IMR-90 (cell line): Measurements from ENCODE around the gene BUD23. TPM values are rescaled to one million over a fixed set of nuclear protein-coding genes. Genes with fewer than 3 reads are reported as not detected.
A peak's percentile ranks its signal among the peaks of the same experiment; 100 is the strongest.

Experiments used
- ATAC-seq: fragments of 200-7000 bp; cut with Tn5 transposase; 2 replicates; pipeline ENCODE4 v1.9.1; 2020; ENCODE audit warnings: low read depth, mild to moderate bottlenecking, moderate library complexity
- BruUV-seq: library from RNA; stranded (reverse); fragments of 400-500 nt; replicated peaks from 2 replicates; lab custom pipeline; 2021; lab: Mats Ljungman, UMichigan
- CTCF ChIA-PET: fragments of 300-600 bp; formaldehyde crosslinking; extraction: SDS; loops from one replicate; lab custom pipeline; 2021; ENCODE audit warnings: antibody characterized with exemption; lab: Yijun Ruan, JAX
- POLR2A ChIA-PET: fragments of 300-600 bp; sonication (Branson Sonifier 250); formaldehyde crosslinking; loops from one replicate; lab custom pipeline; 2022; ENCODE audit warnings: antibody characterized with exemption; ENCODE audit not compliant: unreplicated experiment; lab: Charles Lee
- DNase-seq: peaks from one replicate; pipeline ENCODE4 v3.0.0; 2013
- H2AFZ ChIP-seq: replicated peaks from 2 replicates; pipeline ENCODE3; 2013; ENCODE audit warnings: low read length, mild to moderate bottlenecking; ENCODE audit not compliant: poor library complexity
- H2AK5ac ChIP-seq: 2 replicates; pipeline ENCODE4 v1.6.1; 2013; ENCODE audit warnings: low read depth, low read length, inconsistent platforms
- H2AK9ac ChIP-seq: replicated peaks from 2 replicates; pipeline ENCODE3; 2013; ENCODE audit warnings: mild to moderate bottlenecking, low read depth, low read length, moderate library complexity; ENCODE audit not compliant: poor library complexity
- H2BK120ac ChIP-seq: 2 replicates; pipeline ENCODE4 v1.6.1; 2013; ENCODE audit warnings: low read depth, low read length, inconsistent platforms
- H2BK15ac ChIP-seq: 3 replicates; pipeline ENCODE4 v1.6.1; 2013; ENCODE audit warnings: low read depth, low read length, inconsistent platforms
- H2BK20ac ChIP-seq: 2 replicates; pipeline ENCODE4 v1.6.1; 2013; ENCODE audit warnings: low read depth, mild to moderate bottlenecking, inconsistent platforms, low read length, moderate library complexity
- H2BK5ac ChIP-seq: 2 replicates; pipeline ENCODE4 v1.6.1; 2013; ENCODE audit warnings: mild to moderate bottlenecking, low read depth, low read length, inconsistent platforms; ENCODE audit not compliant: poor library complexity, severe bottlenecking
- H3K14ac ChIP-seq: replicated peaks from 2 replicates; pipeline ENCODE4 v1.6.1; 2013; ENCODE audit warnings: low read depth, low read length, inconsistent platforms
- H3K18ac ChIP-seq: 2 replicates; pipeline ENCODE4 v1.6.1; 2013; ENCODE audit warnings: low read depth, low read length, control low read depth
- H3K23ac ChIP-seq: 2 replicates; pipeline ENCODE4 v1.6.1; 2013; ENCODE audit warnings: low read depth, low read length, inconsistent platforms
- H3K27ac ChIP-seq: 2 replicates; pipeline ENCODE4 v1.5.1; 2013; ENCODE audit warnings: mild to moderate bottlenecking, control low read depth, low read length; ENCODE audit not compliant: insufficient read depth
- H3K27me3 ChIP-seq: 2 replicates; pipeline ENCODE4 v1.6.1; 2013; ENCODE audit warnings: low read length; ENCODE audit not compliant: control insufficient read depth, insufficient read depth
- H3K36me3 ChIP-seq: 2 replicates; pipeline ENCODE4 v1.6.1; 2013; ENCODE audit warnings: low read length, mixed read lengths; ENCODE audit not compliant: control insufficient read depth, insufficient read depth
- H3K4ac ChIP-seq: 2 replicates; pipeline ENCODE4 v1.6.1; 2013; ENCODE audit warnings: low read depth, low read length, inconsistent platforms
- H3K4me1 ChIP-seq: 2 replicates; pipeline ENCODE4 v1.6.1; 2013; ENCODE audit warnings: low read length, mixed read lengths; ENCODE audit not compliant: control insufficient read depth, insufficient read depth
- H3K4me2 ChIP-seq: 2 replicates; pipeline ENCODE4 v1.6.1; 2013; ENCODE audit warnings: low read depth, mild to moderate bottlenecking, control low read depth, low read length, moderate library complexity
- H3K4me3 ChIP-seq: 2 replicates; pipeline ENCODE4 v1.5.1; 2013; ENCODE audit warnings: low read depth, mild to moderate bottlenecking, control low read depth, low read length, moderate library complexity; ENCODE audit not compliant: insufficient read depth
- H3K56ac ChIP-seq: 2 replicates; pipeline ENCODE4 v1.6.1; 2013; ENCODE audit warnings: low read length, inconsistent platforms; ENCODE audit not compliant: insufficient read depth; ENCODE audit errors: extremely low read depth
- H3K79me1 ChIP-seq, 2 experiments: 2 replicates each; pipeline ENCODE4 v1.6.1; 2013; ENCODE audit warnings: low read length in 2 of 2, inconsistent platforms in 1 of 2, low read depth in 1 of 2
- H3K9ac ChIP-seq: 2 replicates; pipeline ENCODE4 v1.6.1; 2013; ENCODE audit warnings: low read depth, low read length, control low read depth
- H3K9me1 ChIP-seq: 2 replicates; pipeline ENCODE4 v1.6.1; 2013; ENCODE audit warnings: low read length, inconsistent platforms; ENCODE audit not compliant: insufficient read depth
- H3K9me3 ChIP-seq: 2 replicates; pipeline ENCODE4 v1.6.1; 2013; ENCODE audit warnings: low read length; ENCODE audit not compliant: control insufficient read depth, insufficient read depth
- H4K20me1 ChIP-seq: 2 replicates; pipeline ENCODE4 v1.6.1; 2013; ENCODE audit warnings: low read length, inconsistent platforms; ENCODE audit not compliant: insufficient read depth
- H4K5ac ChIP-seq: 2 replicates; pipeline ENCODE4 v1.6.1; 2013; ENCODE audit warnings: mild to moderate bottlenecking, low read depth, low read length, control low read depth
- H4K8ac ChIP-seq, 2 experiments: 2 replicates each; pipeline ENCODE4 v1.6.1; 2013; ENCODE audit warnings: low read depth in 2 of 2, low read length in 2 of 2, control low read depth in 1 of 2, inconsistent platforms in 1 of 2
- H4K91ac ChIP-seq: 2 replicates; pipeline ENCODE4 v1.6.1; 2013; ENCODE audit warnings: low read depth, low read length, inconsistent platforms; ENCODE audit not compliant: insufficient read depth
- BHLHE40 ChIP-seq: fragments of 150-350 bp; IDR thresholded peaks from 2 replicates; pipeline ENCODE4 v1.6.1; 2016; ENCODE audit warnings: mild to moderate bottlenecking, low read depth, low read length
- CTCF ChIP-seq: conservative IDR thresholded peaks from 2 replicates; pipeline ENCODE4 v1.5.1; 2012; ENCODE audit warnings: mild to moderate bottlenecking, low read depth, low read length, improper control_type of control experiment
- ELK1 ChIP-seq: fragments of 150-350 bp; IDR thresholded peaks from 2 replicates; pipeline ENCODE4 v1.6.1; 2016; ENCODE audit warnings: low read depth, mild to moderate bottlenecking, low read length, moderate library complexity, borderline replicate concordance
- RAD21 ChIP-seq: IDR thresholded peaks from 2 replicates; pipeline ENCODE4 v1.6.1; 2012; ENCODE audit warnings: low read length, improper control_type of control experiment
- SMC3 ChIP-seq: fragments of 150-350 bp; IDR thresholded peaks from 2 replicates; pipeline ENCODE4 v1.6.1; 2016; ENCODE audit warnings: low read depth, mild to moderate bottlenecking, antibody characterized with exemption, low read length, moderate library complexity
- WGBS, 2 experiments: methylation state at CpG; one replicate each; pipeline versions ENCODE4 v1.1.5 to v1.1.7; 2013; ENCODE audit warnings: missing lambda C conversion rate in 2 of 2; ENCODE audit not compliant: insufficient read length in 1 of 2; ENCODE audit errors: extremely low coverage in 2 of 2; 5-methylcytosine and 5-hydroxymethylcytosine counted together
- dilution Hi-C: fragments of 300-500 bp; cut with HindIII; formaldehyde crosslinking; loops from one replicate; pipeline ENCODE4 v1.14.3; 2018; ENCODE audit warnings: low sequenced_read_pairs; ENCODE audit not compliant: unreplicated experiment
- in situ Hi-C: fragments of 300-500 bp; cut with MboI; formaldehyde crosslinking; loops from 3 replicates; pipeline ENCODE4 v1.14.3; 2019; ENCODE audit warnings: low sequenced_read_pairs, inconsistent platforms, mixed read lengths
- intact Hi-C: fragments of 100-400 bp; cut with micrococcal nuclease; formaldehyde crosslinking; loops from 2 replicates; pipeline ENCODE4 v1.10.0; 2022
- polyA plus RNA-seq, 3 experiments: library from polyadenylated mRNA; depleted of rRNA; stranded (reverse); fragments of >200 nt; gene quantifications; 2 replicates each; pipeline ENCODE4 v1.2.3, GENCODE V29; 2012; ENCODE audit warnings: low replicate concordance in 1 of 3
- total RNA-seq: library from RNA; depleted of rRNA; stranded (reverse); fragments of >200 nt; gene quantifications from 2 replicates; pipeline ENCODE4 v1.2.3, GENCODE V29; 2012

The BUD23 gene
- total and polyA plus RNA-seq, 2 of the 4 experiments (the other 2 are of a cell fraction) = 35.7 to 65.2 TPM

GRCh38 chr7:73701357-73701995 lies 18.1 kb downstream of the BUD23 start:
- Histone ChIP-seq H3K4me3 (no peak overlapping the region), H3K9me3 (no peaks in the 10 kb centered on the region), H3K18ac (no peak overlapping the region), H3K56ac (no peak overlapping the region), H3K27ac (no peak overlapping the region), H2AK5ac (no peak overlapping the region), H2BK5ac (no peak overlapping the region), H3K4me2 (no peak overlapping the region), H3K27me3 (no peaks in the 10 kb centered on the region), H3K79me1 (peaks cover 2 to 24% of the 10 kb centered on the region in 2 experiments; a peak in 2 of 4 replicates), H4K91ac (no peak overlapping the region), H2BK20ac (no peak overlapping the region), H3K36me3 (peaks cover 64% of the 10 kb centered on the region), H3K14ac (no peak overlapping the region), H4K5ac (no peak overlapping the region), H3K4me1 (peaks cover 8% of the 10 kb centered on the region), H3K4ac (no peak overlapping the region), H2BK15ac (no peak overlapping the region), H2BK120ac (no peak overlapping the region), H3K9me1 (0 out of 2 replicates have a peak, but pooled peaks cover 5% of the 10 kb centered on the region), H4K8ac (no peak overlapping the region), H3K23ac (no peak overlapping the region), H2AFZ (no peak overlapping the region), H4K20me1 (peaks cover 36% of the 10 kb centered on the region), H3K9ac (no peak overlapping the region), H2AK9ac (peak overlapping the region; percentile 6)
- dilution Hi-C loops (no loop called here), in situ Hi-C loops (no loop called here), intact Hi-C loops (no loop called here)
- ATAC-seq (peak; percentile 47), DNase-seq (peak; percentile 33)
- POLR2A ChIA-PET = no interaction called here
- WGBS, 2 experiments = 73% methylated on average over 3 of the region's 13 CpGs; no CpG with 5 or more reads in 1 of the 2 experiments
- CTCF ChIA-PET = interaction anchor here (0.7 to 0.9 kb wide), 3 partner anchors 10 to 83 kb away, joined by 3 read pairs; no protein-coding TSS in a partner anchor
- peak; percentile 53 for TF ChIP-seq CTCF
- no peak for TF ChIP-seq BHLHE40
- no peak for TF ChIP-seq ELK1
- peak; percentile 40 for TF ChIP-seq SMC3
- TF ChIP-seq RAD21 = peak; percentile 45
- no TSS peak for BruUV-seq
